Stimulated activated naive CD8-positive, alpha-beta T cell treated with anti-CD3 and anti-CD28 coated beads, Interleukin-15, amount 100 ng/mL, for 72 hours (primary cell): Measurements from ENCODE around the gene SIK1.
"Not testable (repeated sequence)": the region's sequence is repeated elsewhere in the genome, so short reads cannot be mapped to it uniquely, and the experiment has no call there.

Experiments used
- ATAC-seq: fragments of 150-1000 bp; cut with Tn5 transposase; 2 replicates; pipeline ENCODE4 v1.10.0; 2021; ENCODE audit warnings: mild to moderate bottlenecking, moderate library complexity
- DNase-seq, 2 donors: peaks; one replicate each; pipeline ENCODE4 v3.0.0; 2021 to 2022
- H3K27ac Mint-ChIP-seq, 2 donors: one replicate each; pipeline ENCODE4 v1.8.0; 2022; ENCODE audit warnings: mild to moderate bottlenecking in 2 of 2, mixed read lengths in 2 of 2, moderate library complexity in 2 of 2
- H3K27me3 Mint-ChIP-seq: one replicate; pipeline ENCODE4 v1.8.0; 2022; ENCODE audit warnings: mixed read lengths
- H3K4me1 Mint-ChIP-seq: one replicate; pipeline ENCODE4 v1.8.0; 2022; ENCODE audit warnings: mild to moderate bottlenecking, mixed read lengths
- H3K4me3 Mint-ChIP-seq, 2 donors: one replicate each; pipeline ENCODE4 v1.8.0; 2022; ENCODE audit warnings: mild to moderate bottlenecking in 2 of 2, mixed read lengths in 2 of 2, moderate library complexity in 1 of 2
- H3K9me3 Mint-ChIP-seq, 2 donors: one replicate each; pipeline ENCODE4 v1.8.0; 2022; ENCODE audit warnings: mixed read lengths in 2 of 2

SIK1 gene

GRCh38 chr21:43447353-43447977 is 20.5 kb upstream of the SIK1 start:
- H3K4me3 Mint-ChIP-seq, H3K9me3 Mint-ChIP-seq, ATAC-seq, H3K4me1 Mint-ChIP-seq, H3K27me3 Mint-ChIP-seq, DNase-seq, H3K27ac Mint-ChIP-seq: not testable (repeated sequence)

DNA sequence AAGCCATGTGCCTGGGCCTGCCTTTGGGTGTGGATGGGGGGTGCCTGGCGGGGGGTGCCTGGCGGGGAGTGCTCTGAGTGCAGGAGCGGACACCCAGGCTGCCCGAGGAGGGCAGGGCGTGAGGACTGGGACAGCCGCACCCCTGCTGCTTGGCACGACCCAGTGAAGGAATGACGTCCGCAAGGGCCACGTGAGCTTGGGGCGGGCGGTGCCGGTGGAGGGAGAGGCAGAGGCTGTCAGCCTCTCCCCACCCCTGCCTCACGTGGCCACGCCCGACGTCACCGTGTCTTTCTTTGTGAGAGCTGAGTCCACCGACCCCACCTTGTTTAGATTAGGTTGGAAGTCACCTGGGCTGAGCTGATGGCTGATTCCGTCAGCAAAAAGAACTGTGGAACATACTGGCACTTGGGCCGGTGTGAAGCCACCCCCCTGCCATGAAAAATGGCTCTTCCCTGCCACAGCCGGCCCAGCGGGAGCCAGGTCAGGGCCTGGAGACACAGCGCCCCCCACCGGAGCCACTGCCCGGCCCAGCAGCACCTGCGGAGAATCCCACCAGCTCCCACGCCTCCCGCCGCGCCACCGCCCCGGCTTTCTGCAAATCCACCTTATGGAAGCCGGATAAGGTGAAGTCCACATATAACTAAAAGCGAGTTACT is 19.5 kb upstream of the SIK1 start:
- not testable (repeated sequence) for H3K27ac Mint-ChIP-seq, H3K4me1 Mint-ChIP-seq, H3K9me3 Mint-ChIP-seq, H3K27me3 Mint-ChIP-seq, ATAC-seq, DNase-seq, H3K4me3 Mint-ChIP-seq

DNA sequence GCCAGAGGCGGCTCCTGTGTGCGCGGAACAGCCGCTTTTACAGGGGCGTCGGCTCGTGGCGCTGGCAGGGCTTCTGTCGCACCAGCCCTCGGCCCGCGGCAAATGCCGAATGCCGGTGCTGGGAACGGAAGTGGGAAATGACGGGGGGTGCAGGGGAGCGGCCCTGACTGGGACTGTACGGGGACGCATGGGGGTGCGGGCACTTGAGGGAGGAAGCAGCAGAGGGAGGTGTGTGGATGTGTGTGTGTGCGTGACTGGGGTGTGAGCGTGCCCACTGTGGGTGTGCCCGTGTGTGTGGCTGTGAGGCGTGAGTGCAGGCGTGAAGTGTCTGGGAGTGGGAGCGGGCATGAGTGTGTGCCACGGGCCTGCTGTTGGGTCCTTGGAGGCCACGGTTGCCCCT is 17.6 kb upstream of the SIK1 start:
- DNase-seq, H3K9me3 Mint-ChIP-seq, H3K4me1 Mint-ChIP-seq, H3K27me3 Mint-ChIP-seq, H3K4me3 Mint-ChIP-seq, H3K27ac Mint-ChIP-seq: not testable (repeated sequence)
- ATAC-seq, result peak; percentile 49

DNA sequence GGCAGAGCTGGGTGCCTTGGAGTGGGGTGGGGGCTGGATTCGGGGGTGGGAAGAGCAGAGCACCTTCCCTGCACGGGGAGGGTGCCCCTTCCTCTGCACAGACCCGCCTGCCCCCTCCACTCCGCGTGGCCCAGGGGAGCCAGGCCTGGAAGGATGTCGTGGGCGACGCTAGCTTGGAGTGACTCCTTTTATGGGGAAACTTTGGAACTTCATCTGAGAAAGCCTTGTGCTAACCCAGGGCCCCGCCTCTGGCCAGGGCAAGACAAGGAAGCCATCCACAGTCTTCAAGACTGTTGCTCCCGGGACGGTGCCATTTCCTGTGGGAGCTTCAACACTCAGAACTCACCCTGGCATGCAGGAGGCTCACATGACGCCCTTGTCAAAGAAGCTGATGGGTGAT is 15.6 kb upstream of the SIK1 start:
- not testable (repeated sequence) for H3K9me3 Mint-ChIP-seq, DNase-seq, H3K4me1 Mint-ChIP-seq, H3K27ac Mint-ChIP-seq, ATAC-seq, H3K4me3 Mint-ChIP-seq, H3K27me3 Mint-ChIP-seq

GRCh38 chr21:43440835-43441727 is 14.2 kb upstream of the SIK1 start:
- H3K9me3 Mint-ChIP-seq, DNase-seq, H3K4me3 Mint-ChIP-seq, H3K27me3 Mint-ChIP-seq, H3K27ac Mint-ChIP-seq, ATAC-seq, H3K4me1 Mint-ChIP-seq: not testable (repeated sequence)

DNA sequence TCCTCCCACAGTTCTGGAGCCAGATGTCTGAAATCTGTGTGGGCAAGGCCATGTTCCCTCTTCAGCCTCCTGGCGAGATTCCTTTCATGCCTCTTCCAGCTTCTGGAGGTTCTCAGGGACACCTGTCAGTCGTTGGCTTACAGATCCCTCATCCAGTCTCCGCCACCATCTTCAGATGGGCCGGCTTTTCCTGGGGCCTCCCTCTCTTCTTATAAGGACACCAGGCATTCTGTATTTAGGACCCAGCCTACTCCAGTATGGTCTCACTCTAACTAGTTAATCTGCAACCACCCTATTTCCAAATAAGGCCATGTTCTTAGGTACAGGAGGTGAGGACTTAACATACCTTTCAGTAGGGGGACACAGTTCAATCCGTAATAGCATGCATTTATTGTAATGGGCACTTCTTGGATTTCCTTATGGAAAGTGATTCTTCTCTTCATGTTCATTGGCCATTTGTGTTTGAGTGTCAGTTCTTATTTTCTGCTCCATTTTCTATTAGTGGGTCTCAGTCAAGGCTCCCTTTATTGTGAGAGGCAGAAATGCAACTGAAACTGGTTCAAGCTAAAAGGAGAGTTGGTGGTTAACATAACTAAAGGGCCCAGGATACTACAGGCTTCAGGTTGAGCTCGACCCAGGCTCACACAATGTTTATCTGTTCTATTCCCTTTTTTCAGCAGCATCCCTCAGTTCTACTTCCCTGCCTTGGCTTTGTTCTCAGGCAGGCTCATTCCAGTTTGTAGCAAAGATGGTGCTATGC is 12.6 kb upstream of the SIK1 start:
- not testable (repeated sequence) for DNase-seq, H3K27ac Mint-ChIP-seq, H3K9me3 Mint-ChIP-seq, H3K27me3 Mint-ChIP-seq, H3K4me1 Mint-ChIP-seq, H3K4me3 Mint-ChIP-seq, ATAC-seq

GRCh38 chr21:43436272-43436671 is 9.3 kb upstream of the SIK1 start:
- H3K4me3 Mint-ChIP-seq, H3K4me1 Mint-ChIP-seq, H3K27me3 Mint-ChIP-seq, H3K27ac Mint-ChIP-seq, DNase-seq, H3K9me3 Mint-ChIP-seq, ATAC-seq: not testable (repeated sequence)

- not testable (repeated sequence) for H3K4me1 Mint-ChIP-seq, DNase-seq, H3K4me3 Mint-ChIP-seq, H3K27me3 Mint-ChIP-seq, ATAC-seq, H3K9me3 Mint-ChIP-seq, H3K27ac Mint-ChIP-seq
Observed at GRCh38 chr21:43433340-43434136, 6.6 kb upstream of the SIK1 start.

DNA sequence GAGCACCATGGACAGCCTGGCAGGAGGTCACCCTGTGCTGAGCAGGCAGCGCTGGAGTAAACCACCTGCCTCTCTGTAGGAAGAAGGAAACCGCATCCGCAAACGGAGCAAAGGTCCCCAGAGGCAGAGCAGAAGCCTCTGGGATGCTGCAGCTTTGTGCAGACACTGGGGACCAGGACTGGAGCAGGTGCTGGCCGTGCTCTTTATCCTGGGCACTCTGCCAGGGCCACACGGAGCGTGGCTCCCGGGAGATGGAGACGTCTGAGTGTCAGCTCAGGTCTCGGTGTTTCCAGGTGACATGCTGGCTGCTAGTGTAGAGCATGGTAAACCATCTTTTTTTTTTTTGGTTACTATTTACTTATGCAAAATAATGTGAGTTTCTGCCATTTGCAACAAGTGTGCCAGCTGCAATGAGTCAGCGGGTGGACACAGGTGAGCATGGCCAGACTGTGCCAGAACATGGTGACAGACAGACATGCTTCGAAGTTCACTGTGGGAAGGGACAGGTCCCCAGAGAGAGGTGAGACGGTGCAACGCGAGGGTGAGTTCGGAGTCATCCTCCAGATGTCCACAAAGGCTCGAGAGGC is 4.0 kb upstream of the SIK1 start:
- not testable (repeated sequence) for H3K4me3 Mint-ChIP-seq, H3K9me3 Mint-ChIP-seq, DNase-seq, H3K27me3 Mint-ChIP-seq, H3K4me1 Mint-ChIP-seq, ATAC-seq, H3K27ac Mint-ChIP-seq

DNA sequence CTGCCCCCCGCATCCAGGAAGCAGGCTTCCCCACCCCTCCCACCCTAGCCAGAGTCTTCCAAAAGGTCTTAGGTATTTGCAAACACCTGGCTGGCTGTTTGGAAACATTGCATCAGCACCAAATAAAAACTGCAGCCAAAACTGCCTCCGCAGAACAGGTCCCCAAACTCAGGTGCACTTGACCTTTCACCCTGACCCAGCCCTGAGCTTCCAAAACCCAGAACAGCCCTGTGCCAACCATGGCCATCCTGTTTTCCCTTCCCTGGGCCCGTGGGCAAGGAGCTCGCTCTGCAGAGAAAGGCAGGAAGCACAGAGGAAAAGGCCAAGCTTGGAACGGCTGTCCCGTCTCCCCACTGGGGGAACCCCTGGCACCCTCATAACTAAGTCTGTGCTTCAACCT is 2.0 kb upstream of the SIK1 start:
- DNase-seq, H3K4me1 Mint-ChIP-seq, H3K27me3 Mint-ChIP-seq, H3K9me3 Mint-ChIP-seq, H3K27ac Mint-ChIP-seq, H3K4me3 Mint-ChIP-seq, ATAC-seq: not testable (repeated sequence)

DNA sequence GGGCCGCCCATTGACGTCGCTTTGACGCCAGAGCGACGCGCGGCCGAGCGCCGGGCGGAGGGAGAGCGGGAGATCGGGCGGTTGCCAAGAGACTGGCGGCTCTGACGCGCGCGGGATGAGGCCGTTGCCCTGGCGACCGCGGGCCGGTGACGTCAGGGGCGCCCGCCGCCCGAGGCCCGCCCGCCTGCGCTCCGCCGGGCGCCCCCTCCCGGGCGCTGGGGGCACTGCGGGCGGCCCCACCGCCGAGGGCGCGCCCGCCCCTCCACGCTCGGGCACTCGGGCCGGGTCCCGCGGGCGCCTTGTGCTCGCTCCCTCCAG is 270 bp upstream of the SIK1 start:
- H3K4me1 Mint-ChIP-seq, H3K27ac Mint-ChIP-seq, DNase-seq, H3K9me3 Mint-ChIP-seq, H3K27me3 Mint-ChIP-seq, H3K4me3 Mint-ChIP-seq: not testable (repeated sequence)
- ATAC-seq, result peak; percentile 94

DNA sequence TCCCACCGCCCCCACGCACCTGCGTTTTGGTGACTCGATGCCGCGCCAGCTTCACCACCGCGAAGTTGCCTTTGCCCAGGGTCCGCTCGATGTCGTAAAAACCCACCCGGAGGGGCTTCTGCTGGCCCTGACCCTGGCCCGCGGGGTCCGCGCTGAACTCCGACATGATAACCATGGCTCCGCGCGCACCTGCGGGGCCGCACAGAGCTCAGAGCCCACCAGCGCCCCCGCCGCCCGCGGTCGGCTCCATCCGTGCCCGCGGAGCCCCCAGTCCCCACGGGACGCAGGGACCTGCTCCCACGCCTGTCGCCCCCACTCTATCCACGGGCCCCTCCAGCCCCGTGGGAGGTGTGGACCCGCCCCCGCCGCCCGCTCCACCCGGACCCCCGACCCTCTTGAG is 927 bp downstream of the SIK1 start:
- not testable (repeated sequence) for H3K9me3 Mint-ChIP-seq, DNase-seq, H3K27ac Mint-ChIP-seq, H3K27me3 Mint-ChIP-seq, H3K4me3 Mint-ChIP-seq, H3K4me1 Mint-ChIP-seq
- ATAC-seq, result peak; percentile 5

GRCh38 chr21:43419475-43419874 is 7.5 kb downstream of the SIK1 start:
- H3K9me3 Mint-ChIP-seq, H3K27ac Mint-ChIP-seq, DNase-seq, H3K4me3 Mint-ChIP-seq, H3K4me1 Mint-ChIP-seq, H3K27me3 Mint-ChIP-seq, ATAC-seq: not testable (repeated sequence)

DNA sequence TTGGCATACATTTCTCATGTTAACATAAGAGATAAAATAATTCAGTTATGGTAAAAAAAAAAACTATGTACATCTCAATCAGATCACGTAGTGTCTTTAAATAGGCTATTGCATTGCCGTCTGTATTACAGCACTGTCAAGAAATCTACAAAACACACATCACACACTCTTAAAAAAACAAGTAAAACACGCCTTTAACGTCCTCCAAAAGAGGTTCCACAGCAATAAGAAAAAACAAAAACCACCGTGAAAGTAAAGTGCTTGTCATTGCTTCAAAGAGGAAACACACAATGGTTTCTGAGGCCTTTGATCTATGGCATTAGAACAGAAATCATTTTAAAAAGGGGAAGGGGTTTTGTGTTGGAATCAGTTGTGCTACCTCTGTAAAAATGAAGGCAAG is 12.4 kb downstream of the SIK1 start:
- peak; percentile 41 for ATAC-seq
- H3K27ac Mint-ChIP-seq, H3K4me3 Mint-ChIP-seq, H3K9me3 Mint-ChIP-seq, H3K4me1 Mint-ChIP-seq, H3K27me3 Mint-ChIP-seq, DNase-seq: not testable (repeated sequence)
